KMS-11 (cell line): Measurements from ENCODE around the gene TRIO.
"Not testable (repeated sequence)": the region's sequence is repeated elsewhere in the genome, so short reads cannot be mapped to it uniquely, and the experiment has no call there.

Experiments used
- H2AFZ ChIP-seq: fragments of 200-600 bp; sonication (generic); 2 replicates; pipeline ENCODE4 v1.6.1; 2016; ENCODE audit warnings: antibody characterized with exemption, mixed run types, low read depth
- H3K27ac ChIP-seq: fragments of 200-600 bp; sonication (generic); 2 replicates; pipeline ENCODE4 v1.6.1; 2016; ENCODE audit warnings: mild to moderate bottlenecking, mixed run types
- H3K27me3 ChIP-seq: fragments of 200-600 bp; sonication (generic); 2 replicates; pipeline ENCODE4 v1.6.1; 2017; ENCODE audit warnings: mild to moderate bottlenecking, low read depth, mixed run types, moderate library complexity; ENCODE audit not compliant: insufficient read depth
- H3K36me3 ChIP-seq: fragments of 200-600 bp; sonication (generic); 2 replicates; pipeline ENCODE4 v1.6.1; 2017; ENCODE audit warnings: mild to moderate bottlenecking, mixed run types; ENCODE audit not compliant: insufficient read depth
- H3K4me1 ChIP-seq: fragments of 200-600 bp; sonication (generic); 2 replicates; pipeline ENCODE4 v1.6.1; 2016; ENCODE audit warnings: mild to moderate bottlenecking, low read depth, mixed run types; ENCODE audit not compliant: poor library complexity, severe bottlenecking
- H3K4me2 ChIP-seq: fragments of 200-600 bp; sonication (generic); 2 replicates; pipeline ENCODE4 v1.7.0; 2016; ENCODE audit warnings: mild to moderate bottlenecking, mixed run types
- H3K4me3 ChIP-seq: fragments of 200-600 bp; sonication (generic); IDR thresholded peaks from 2 replicates; pipeline ENCODE4 v1.6.1; 2017; ENCODE audit warnings: low read depth, low read length, mixed read lengths; ENCODE audit not compliant: insufficient read depth
- H3K79me2 ChIP-seq: fragments of 200-600 bp; sonication (generic); 2 replicates; pipeline ENCODE4 v1.6.1; 2016; ENCODE audit warnings: low read depth, mixed run types; ENCODE audit not compliant: insufficient read depth
- H3K9ac ChIP-seq: fragments of 200-600 bp; sonication (generic); 2 replicates; pipeline ENCODE4 v1.6.1; 2016; ENCODE audit warnings: mild to moderate bottlenecking, mixed run types
- H4K20me1 ChIP-seq: fragments of 200-600 bp; sonication (generic); 2 replicates; pipeline ENCODE4 v1.6.1; 2016; ENCODE audit warnings: mild to moderate bottlenecking, mixed run types; ENCODE audit not compliant: insufficient read depth
- TF ChIP-seq, protein P1 (sequence below): fragments of 200-600 bp; sonication (generic); conservative IDR thresholded peaks from 2 replicates; pipeline ENCODE4 v1.6.1; 2017; ENCODE audit warnings: low read depth, mild to moderate bottlenecking, antibody characterized with exemption, low read length, moderate library complexity, mixed read lengths

TRIO gene

DNA sequence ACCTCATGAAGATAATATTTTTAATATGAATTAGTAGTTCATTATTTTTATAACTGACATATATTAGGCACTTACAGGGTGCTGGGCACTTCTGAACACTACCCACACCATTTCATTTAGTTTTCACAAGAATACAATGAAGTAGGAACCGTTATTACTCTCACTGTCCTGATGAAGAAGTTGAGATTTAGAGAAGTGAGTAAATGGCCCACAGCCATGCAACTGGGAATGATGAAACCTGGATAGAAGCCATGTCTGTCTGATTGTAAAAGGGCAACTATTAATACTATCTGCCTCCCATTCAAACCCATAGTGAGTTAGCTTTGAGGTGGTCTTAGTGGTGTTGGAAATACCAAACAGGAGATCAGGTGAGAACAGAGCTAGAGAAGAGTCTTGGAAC is 408.9 kb downstream of the TRIO start:
- no peak overlapping the region for H2AFZ ChIP-seq
- H3K27me3 ChIP-seq = no peaks in the 10 kb centered on the region
- H3K9ac ChIP-seq = no peak overlapping the region
- no peaks in the 10 kb centered on the region for H3K79me2 ChIP-seq
- H4K20me1 ChIP-seq = no peaks in the 10 kb centered on the region
- H3K36me3 ChIP-seq = no peaks in the 10 kb centered on the region
- no peak overlapping the region for H3K4me3 ChIP-seq
- no peak overlapping the region for H3K27ac ChIP-seq
- H3K4me2 ChIP-seq = no peak overlapping the region
- TF ChIP-seq, protein P1, sequence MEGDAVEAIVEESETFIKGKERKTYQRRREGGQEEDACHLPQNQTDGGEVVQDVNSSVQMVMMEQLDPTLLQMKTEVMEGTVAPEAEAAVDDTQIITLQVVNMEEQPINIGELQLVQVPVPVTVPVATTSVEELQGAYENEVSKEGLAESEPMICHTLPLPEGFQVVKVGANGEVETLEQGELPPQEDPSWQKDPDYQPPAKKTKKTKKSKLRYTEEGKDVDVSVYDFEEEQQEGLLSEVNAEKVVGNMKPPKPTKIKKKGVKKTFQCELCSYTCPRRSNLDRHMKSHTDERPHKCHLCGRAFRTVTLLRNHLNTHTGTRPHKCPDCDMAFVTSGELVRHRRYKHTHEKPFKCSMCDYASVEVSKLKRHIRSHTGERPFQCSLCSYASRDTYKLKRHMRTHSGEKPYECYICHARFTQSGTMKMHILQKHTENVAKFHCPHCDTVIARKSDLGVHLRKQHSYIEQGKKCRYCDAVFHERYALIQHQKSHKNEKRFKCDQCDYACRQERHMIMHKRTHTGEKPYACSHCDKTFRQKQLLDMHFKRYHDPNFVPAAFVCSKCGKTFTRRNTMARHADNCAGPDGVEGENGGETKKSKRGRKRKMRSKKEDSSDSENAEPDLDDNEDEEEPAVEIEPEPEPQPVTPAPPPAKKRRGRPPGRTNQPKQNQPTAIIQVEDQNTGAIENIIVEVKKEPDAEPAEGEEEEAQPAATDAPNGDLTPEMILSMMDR = no peak
- H3K4me1 ChIP-seq = no peaks in the 10 kb centered on the region

DNA sequence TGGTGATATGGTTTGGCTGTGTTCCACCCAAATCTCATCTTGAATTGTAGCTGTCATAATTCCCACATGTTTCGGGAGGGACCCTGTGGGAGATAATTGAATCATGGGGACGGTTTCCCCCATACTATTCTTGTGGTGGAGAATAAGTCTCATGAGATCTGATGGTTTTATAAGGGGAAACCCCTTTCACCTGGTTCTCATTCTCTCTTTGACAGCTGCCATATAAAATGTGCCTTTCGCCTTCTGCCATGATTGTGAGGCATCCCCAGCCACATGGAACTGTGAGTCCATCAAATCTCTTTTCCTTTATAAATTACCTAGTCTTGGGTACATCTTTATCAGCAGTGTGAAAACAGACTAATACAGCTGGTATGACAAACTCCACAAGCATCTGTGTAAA is 411.1 kb downstream of the TRIO start:
- H3K79me2 ChIP-seq, H3K27me3 ChIP-seq, H3K9ac ChIP-seq: not testable (repeated sequence)

DNA sequence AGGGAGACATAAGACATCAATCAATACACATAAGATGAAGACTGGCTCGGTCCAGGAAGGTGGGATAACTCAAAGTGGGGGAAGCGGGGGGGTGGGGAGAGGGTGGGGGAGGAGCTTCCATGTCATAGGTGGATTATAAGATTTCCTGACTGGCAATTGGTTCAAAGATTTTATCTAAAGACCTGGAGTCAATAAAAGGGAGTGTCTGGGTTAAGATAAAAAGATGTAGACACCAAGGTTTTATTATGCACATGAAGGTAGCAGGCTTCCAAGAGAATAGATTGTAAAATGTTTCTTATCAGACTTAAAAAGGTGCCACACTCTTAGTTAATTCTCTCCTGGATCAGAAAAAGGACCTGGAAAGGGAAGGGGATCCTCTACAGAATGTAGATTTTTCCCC is 412.9 kb downstream of the TRIO start:
- Histone ChIP-seq H3K4me1 (no peaks in the 10 kb centered on the region), H3K27me3 (no peaks in the 10 kb centered on the region), H3K4me2 (no peak overlapping the region), H4K20me1 (no peaks in the 10 kb centered on the region), H3K36me3 (no peaks in the 10 kb centered on the region), H2AFZ (no peak overlapping the region), H3K27ac (no peak overlapping the region), H3K9ac (no peak overlapping the region), H3K79me2 (no peaks in the 10 kb centered on the region), H3K4me3 (no peak overlapping the region)
- TF ChIP-seq, protein P1 = no peak

More for the DNA sequence above, 411.1 kb downstream of the TRIO start:
- H3K36me3 ChIP-seq, H2AFZ ChIP-seq, H4K20me1 ChIP-seq, H3K4me3 ChIP-seq, H3K4me2 ChIP-seq, H3K27ac ChIP-seq, H3K4me1 ChIP-seq: not testable (repeated sequence)

DNA sequence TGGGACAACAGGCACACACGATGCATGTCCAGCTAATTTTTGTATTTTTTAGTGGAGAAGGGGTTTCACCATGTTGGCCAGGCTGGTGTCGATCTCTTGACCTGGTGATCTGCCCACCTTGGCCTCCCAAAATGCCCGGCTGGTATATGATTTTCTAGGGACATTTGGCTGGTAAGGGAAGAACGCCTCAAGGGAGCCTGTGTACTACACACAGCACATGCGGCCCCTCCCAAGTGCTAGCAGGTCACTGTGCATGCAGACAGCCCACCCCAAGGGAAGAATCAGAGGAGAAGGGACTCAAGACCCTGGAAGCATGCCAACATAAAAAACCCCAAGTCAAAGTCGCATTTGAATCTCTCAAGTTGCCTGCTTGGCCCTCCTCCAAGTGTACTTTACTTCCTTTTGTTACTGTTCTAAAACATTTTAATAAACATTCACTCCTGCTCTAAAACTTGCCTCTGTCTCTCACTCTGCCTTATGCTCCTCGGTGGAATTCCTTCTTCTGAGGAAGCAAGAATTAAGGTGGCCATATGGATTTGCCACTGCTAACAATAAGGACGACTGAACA is 414.1 kb downstream of the TRIO start:
- TF ChIP-seq, protein P1 = no peak
- H3K9ac ChIP-seq = no peak overlapping the region
- no peaks in the 10 kb centered on the region for H3K4me1 ChIP-seq
- no peaks in the 10 kb centered on the region for H3K79me2 ChIP-seq
- no peaks in the 10 kb centered on the region for H3K36me3 ChIP-seq
- H3K4me3 ChIP-seq = no peak overlapping the region
- H2AFZ ChIP-seq = no peak overlapping the region
- H3K27me3 ChIP-seq = no peaks in the 10 kb centered on the region
- no peak overlapping the region for H3K27ac ChIP-seq
- no peak overlapping the region for H3K4me2 ChIP-seq
- H4K20me1 ChIP-seq = no peaks in the 10 kb centered on the region

DNA sequence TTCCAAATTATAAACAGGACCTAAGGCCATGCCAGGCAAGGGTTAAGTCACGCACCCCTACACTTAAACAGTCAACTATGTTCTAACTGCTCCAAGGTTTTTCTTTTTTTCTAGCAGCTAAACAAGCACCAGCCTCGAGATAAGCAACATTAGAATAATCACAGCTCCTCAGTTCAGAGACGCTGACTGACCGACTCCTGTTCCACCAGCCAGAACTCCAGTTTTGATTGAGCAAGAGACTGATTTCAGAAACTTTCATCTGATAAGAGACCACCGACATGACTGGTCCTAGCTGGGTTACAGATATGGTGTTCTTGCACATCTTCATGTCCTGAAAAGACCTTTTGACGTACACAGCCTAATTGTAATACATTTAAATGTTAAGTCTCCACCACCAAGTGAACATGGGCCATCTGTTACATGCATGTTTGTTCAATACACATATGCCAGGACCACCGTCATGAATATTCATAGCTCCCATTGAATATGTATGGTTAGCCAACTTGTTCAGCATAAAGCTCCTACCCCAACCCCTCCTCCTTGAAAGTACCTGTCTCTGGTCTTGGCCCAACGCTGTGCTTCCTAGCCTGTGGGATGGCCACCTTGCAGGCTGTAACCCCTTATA is 414.8 kb downstream of the TRIO start:
- Histone ChIP-seq H3K4me2 (no peak overlapping the region), H2AFZ (no peak overlapping the region), H3K27me3 (no peaks in the 10 kb centered on the region), H3K79me2 (no peaks in the 10 kb centered on the region), H3K27ac (no peak overlapping the region), H3K9ac (no peak overlapping the region), H3K4me3 (no peak overlapping the region), H3K4me1 (no peaks in the 10 kb centered on the region), H3K36me3 (no peaks in the 10 kb centered on the region), H4K20me1 (no peaks in the 10 kb centered on the region)
- TF ChIP-seq, protein P1 = no peak
